Breast epithelium (tissue), 4 donors: Measurements from ENCODE around the gene LRPPRC. TPM values are rescaled to one million over a fixed set of nuclear protein-coding genes. Genes with fewer than 3 reads are reported as not detected.

Experiments used
- DNase-seq, 2 donors: peaks; one replicate each; pipeline ENCODE4 v3.0.0-alpha.2; 2019; ENCODE audit warnings: low spot score in 2 of 2
- H3K27ac ChIP-seq, 2 donors: fragments of 200-600 bp; sonication (generic) in 1 of 2; one replicate each; pipeline ENCODE4 v1.5.1; 2016 to 2019; ENCODE audit warnings: mild to moderate bottlenecking in 1 of 2
- H3K27me3 ChIP-seq, 2 donors: fragments of 200-600 bp; sonication (generic) in 1 of 2; one replicate each; pipeline versions ENCODE4 v1.5.1 to v1.6.0; 2017 to 2019; ENCODE audit warnings: control low read depth in 1 of 2, mild to moderate bottlenecking in 1 of 2
- H3K36me3 ChIP-seq: fragments of 200-600 bp; one replicate; pipeline ENCODE4 v1.5.1; 2019
- H3K4me1 ChIP-seq, 2 donors: fragments of 200-600 bp; sonication (generic); one replicate each; pipeline ENCODE4 v1.5.1; 2016 to 2019; ENCODE audit warnings: control low read depth in 1 of 2
- H3K4me3 ChIP-seq, 3 donors: fragments of 200-600 bp; sonication (generic); 1 replicate in 2 of 3; 2 replicates in 1 of 3; pipeline ENCODE4 v1.5.1; 2016 to 2019; ENCODE audit warnings: mild to moderate bottlenecking in 3 of 3, moderate library complexity in 2 of 3
- H3K9me3 ChIP-seq, 2 donors: fragments of 200-600 bp; sonication (generic) in 1 of 2; one replicate each; pipeline ENCODE4 v1.5.1; 2016 to 2019; ENCODE audit warnings: control low read depth in 1 of 2
- POLR2A ChIP-seq: fragments of 450-650 bp; IDR thresholded peaks from one replicate; pipeline ENCODE4 v1.6.1; 2016; ENCODE audit warnings: antibody characterized with exemption, mild to moderate bottlenecking, moderate library complexity
- POLR2AphosphoS5 ChIP-seq, 3 donors: sonication (generic); formaldehyde crosslinking; IDR thresholded peaks; one replicate each; pipeline ENCODE4 v1.6.1; 2017; ENCODE audit warnings: antibody characterized with exemption in 3 of 3
- intact Hi-C: fragments of 100-400 bp; cut with DNase I; formaldehyde crosslinking; loops from one replicate; pipeline ENCODE4 v1.15.1; 2023; ENCODE audit warnings: low total_unique reads
- total RNA-seq, 3 donors: library from RNA; depleted of rRNA; stranded (reverse); fragments of >200 nt; gene quantifications; one replicate each; pipeline ENCODE4 v1.1.0, GENCODE V29; 2016
- TF ChIP-seq, protein P1 (sequence below), 3 donors: fragments of 450-650 bp; IDR thresholded peaks; one replicate each; pipeline ENCODE4 v1.5.1; 2016 to 2017; ENCODE audit warnings: antibody characterized with exemption in 3 of 3, mild to moderate bottlenecking in 3 of 3, moderate library complexity in 3 of 3

The LRPPRC gene
- total RNA-seq, 3 donors from 2014 or later: 61.6 to 75.4 (median 65.1) TPM

DNA sequence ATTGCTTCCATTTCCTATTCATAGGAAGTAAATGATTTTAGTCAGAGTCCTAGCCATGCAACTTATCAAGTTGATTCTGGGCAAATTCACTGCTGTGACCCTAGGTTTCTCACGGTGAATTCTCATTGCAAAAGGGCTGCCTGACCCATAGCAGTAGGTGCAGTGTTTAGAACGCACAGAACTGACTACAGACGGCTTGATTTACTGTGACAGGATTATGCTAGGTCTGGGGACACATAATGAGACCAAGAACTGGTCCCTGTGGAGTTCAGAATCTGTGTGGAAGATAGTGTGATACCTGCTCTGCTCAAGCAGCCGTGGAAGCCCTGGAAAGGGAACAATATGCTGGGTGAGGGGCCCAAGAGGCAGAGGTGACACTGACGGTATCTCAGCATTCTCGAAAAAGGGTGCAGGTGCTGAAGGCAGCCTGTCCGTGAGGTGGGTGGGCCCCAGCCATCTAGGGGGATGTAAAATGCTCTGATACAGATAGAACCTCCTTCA lies 110.6 kb downstream of the LRPPRC start:
- Histone ChIP-seq H3K27me3 (no peaks in the 10 kb centered on the region), H3K36me3 (no peaks in the 10 kb centered on the region), H3K9me3 (no peaks in the 10 kb centered on the region), H3K4me1 (no peaks in the 10 kb centered on the region), H3K4me3 (no peak overlapping the region), H3K27ac (peak overlapping the region in 1 of 2 donors; percentile 69)
- DNase-seq: no peak
- intact Hi-C loops: no loop called here
- TF ChIP-seq POLR2A (no peak), POLR2AphosphoS5 (IDR thresholded peaks at IDR 0.05) (no peak)
- TF ChIP-seq, protein P1, sequence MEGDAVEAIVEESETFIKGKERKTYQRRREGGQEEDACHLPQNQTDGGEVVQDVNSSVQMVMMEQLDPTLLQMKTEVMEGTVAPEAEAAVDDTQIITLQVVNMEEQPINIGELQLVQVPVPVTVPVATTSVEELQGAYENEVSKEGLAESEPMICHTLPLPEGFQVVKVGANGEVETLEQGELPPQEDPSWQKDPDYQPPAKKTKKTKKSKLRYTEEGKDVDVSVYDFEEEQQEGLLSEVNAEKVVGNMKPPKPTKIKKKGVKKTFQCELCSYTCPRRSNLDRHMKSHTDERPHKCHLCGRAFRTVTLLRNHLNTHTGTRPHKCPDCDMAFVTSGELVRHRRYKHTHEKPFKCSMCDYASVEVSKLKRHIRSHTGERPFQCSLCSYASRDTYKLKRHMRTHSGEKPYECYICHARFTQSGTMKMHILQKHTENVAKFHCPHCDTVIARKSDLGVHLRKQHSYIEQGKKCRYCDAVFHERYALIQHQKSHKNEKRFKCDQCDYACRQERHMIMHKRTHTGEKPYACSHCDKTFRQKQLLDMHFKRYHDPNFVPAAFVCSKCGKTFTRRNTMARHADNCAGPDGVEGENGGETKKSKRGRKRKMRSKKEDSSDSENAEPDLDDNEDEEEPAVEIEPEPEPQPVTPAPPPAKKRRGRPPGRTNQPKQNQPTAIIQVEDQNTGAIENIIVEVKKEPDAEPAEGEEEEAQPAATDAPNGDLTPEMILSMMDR (IDR thresholded peaks at IDR 0.05): no peak

DNA sequence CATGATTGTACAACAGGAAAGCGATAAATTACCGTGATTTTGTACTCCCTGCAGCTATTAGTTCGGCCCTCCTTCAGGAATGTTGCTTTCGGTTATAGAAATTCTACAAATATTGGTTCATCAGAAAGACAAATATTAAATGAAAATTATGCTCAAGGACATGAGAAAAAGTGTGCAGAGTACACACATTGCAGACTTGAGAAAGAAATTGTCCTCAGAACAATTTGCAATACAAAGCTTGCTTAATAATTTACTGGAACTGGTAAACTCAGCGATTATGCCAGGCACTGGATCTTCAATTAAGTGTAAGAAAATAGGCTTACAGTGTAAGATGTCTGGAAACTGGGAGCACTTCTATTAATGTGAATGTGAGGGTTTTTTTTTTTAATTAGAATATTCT lies 111.1 kb downstream of the LRPPRC start:
- no peak for DNase-seq
- Histone ChIP-seq H3K27me3 (no peaks in the 10 kb centered on the region), H3K27ac (no peak overlapping the region), H3K36me3 (no peaks in the 10 kb centered on the region), H3K4me1 (no peaks in the 10 kb centered on the region), H3K4me3 (no peak overlapping the region), H3K9me3 (no peaks in the 10 kb centered on the region)
- intact Hi-C loops: loop anchor here (5.0 kb wide), 1 partner anchor 1543 kb away; no protein-coding TSS in a partner anchor
- TF ChIP-seq, protein P1 (IDR thresholded peaks at IDR 0.05): no peak
- no peak for TF ChIP-seq POLR2AphosphoS5 (IDR thresholded peaks at IDR 0.05)
- no peak for TF ChIP-seq POLR2A

DNA sequence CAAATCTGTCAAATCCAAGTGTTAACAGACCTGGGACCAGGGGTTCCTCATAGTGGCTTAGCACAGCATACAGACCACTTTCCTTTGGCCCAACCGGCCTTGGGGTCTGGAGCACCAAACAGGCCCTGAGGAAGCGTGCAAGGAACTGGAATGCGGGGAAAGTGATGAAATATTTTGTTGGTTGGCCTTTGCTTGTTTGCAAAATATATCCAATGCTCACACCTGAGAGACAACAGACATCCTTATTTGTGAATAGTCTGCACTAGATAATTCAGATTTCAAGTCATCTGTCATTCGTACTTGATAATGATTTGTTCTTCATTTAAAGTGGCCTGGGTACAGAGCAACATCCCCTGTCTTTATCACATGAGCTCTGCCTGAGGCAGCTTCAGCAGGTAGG lies 113.5 kb downstream of the LRPPRC start:
- no peaks in the 10 kb centered on the region for H3K9me3 ChIP-seq
- H3K36me3 ChIP-seq: no peaks in the 10 kb centered on the region
- peak overlapping the region in 1 of 2 donors; percentile 49 for H3K27ac ChIP-seq
- no peak for DNase-seq
- intact Hi-C loops: loop anchor here (5.0 kb wide), 1 partner anchor 1545 kb away; no protein-coding TSS in a partner anchor
- TF ChIP-seq POLR2A: no peak
- TF ChIP-seq, protein P1 (IDR thresholded peaks at IDR 0.05): no peak
- H3K4me3 ChIP-seq: no peak overlapping the region
- no peaks in the 10 kb centered on the region for H3K27me3 ChIP-seq
- H3K4me1 ChIP-seq: no peaks in the 10 kb centered on the region

DNA sequence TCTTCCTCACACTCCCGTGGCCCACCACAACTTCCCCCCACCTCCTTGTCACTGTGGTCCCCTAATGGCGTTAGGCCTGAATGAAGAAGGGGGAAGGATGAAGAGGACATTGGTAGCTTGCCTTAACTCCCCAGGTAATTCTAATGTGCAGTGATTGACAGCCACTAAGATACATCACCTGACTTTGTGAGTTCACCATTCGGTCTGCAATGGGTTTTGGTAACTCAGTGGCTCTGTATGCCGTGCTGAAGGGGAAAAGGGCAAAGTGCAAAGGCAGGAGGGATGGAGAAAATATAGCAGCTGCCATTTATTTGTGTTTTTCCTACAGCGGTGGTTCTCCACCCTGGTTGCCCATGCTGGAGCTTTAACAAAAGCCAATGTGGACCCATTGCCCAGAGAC lies 114.8 kb downstream of the LRPPRC start:
- intact Hi-C loops: loop anchor here (5.0 kb wide), 1 partner anchor 1546 kb away; no protein-coding TSS in a partner anchor
- Histone ChIP-seq H3K36me3 (no peaks in the 10 kb centered on the region), H3K9me3 (no peaks in the 10 kb centered on the region), H3K4me3 (no peak overlapping the region), H3K4me1 (no peaks in the 10 kb centered on the region), H3K27ac (peak overlapping the region in 1 of 2 donors; percentile 57), H3K27me3 (peaks cover 0 to 4% of the 10 kb centered on the region in 2 donors)
- no peak for DNase-seq
- no peak for TF ChIP-seq POLR2A
- TF ChIP-seq POLR2AphosphoS5 (IDR thresholded peaks at IDR 0.05): no peak

DNA sequence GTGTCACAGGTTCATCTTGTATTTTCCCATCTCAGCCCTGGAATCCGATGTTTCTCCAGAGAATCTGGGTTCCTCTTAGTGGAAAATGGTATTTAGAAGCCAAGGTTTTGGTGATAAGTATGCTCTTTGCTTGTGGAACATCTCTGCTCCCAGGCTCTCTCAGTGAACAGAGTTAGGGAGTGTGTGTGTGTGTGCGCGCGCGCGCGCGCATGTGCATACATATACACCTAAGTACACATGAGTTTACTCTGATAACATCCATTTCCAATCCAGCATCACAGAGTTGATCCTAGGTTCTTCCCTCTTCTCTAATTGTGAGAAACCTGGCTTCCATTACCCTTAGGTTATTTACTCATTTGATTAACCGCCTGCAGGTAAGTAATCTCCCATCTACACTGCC lies 115.3 kb downstream of the LRPPRC start:
- TF ChIP-seq, protein P1 (IDR thresholded peaks at IDR 0.05): no peak
- no peak for TF ChIP-seq POLR2AphosphoS5 (IDR thresholded peaks at IDR 0.05)
- no peak for TF ChIP-seq POLR2A

More for the DNA sequence above, 115.3 kb downstream of the LRPPRC start:
- DNase-seq: no peak
- Histone ChIP-seq H3K27me3 (peaks cover 0 to 4% of the 10 kb centered on the region in 2 donors), H3K9me3 (no peaks in the 10 kb centered on the region), H3K4me3 (no peak overlapping the region), H3K4me1 (no peaks in the 10 kb centered on the region), H3K27ac (peak overlapping the region in 1 of 2 donors; percentile 34), H3K36me3 (no peaks in the 10 kb centered on the region)
- intact Hi-C loops: loop anchor here (5.0 kb wide), 1 partner anchor 1547 kb away; no protein-coding TSS in a partner anchor
